SH-SY5Y (cell line): ENCODE data around the gene RAD51.

Experiments used
- GATA2 ChIP-seq: IDR thresholded peaks from 2 replicates; pipeline ENCODE4 v1.6.1; 2011; ENCODE audit warnings: mild to moderate bottlenecking, low read depth, low read length
- GATA3 ChIP-seq: IDR thresholded peaks from 2 replicates; pipeline ENCODE4 v1.6.1; 2011; ENCODE audit warnings: low read depth, mild to moderate bottlenecking, low read length, moderate library complexity

Gene RAD51

DNA sequence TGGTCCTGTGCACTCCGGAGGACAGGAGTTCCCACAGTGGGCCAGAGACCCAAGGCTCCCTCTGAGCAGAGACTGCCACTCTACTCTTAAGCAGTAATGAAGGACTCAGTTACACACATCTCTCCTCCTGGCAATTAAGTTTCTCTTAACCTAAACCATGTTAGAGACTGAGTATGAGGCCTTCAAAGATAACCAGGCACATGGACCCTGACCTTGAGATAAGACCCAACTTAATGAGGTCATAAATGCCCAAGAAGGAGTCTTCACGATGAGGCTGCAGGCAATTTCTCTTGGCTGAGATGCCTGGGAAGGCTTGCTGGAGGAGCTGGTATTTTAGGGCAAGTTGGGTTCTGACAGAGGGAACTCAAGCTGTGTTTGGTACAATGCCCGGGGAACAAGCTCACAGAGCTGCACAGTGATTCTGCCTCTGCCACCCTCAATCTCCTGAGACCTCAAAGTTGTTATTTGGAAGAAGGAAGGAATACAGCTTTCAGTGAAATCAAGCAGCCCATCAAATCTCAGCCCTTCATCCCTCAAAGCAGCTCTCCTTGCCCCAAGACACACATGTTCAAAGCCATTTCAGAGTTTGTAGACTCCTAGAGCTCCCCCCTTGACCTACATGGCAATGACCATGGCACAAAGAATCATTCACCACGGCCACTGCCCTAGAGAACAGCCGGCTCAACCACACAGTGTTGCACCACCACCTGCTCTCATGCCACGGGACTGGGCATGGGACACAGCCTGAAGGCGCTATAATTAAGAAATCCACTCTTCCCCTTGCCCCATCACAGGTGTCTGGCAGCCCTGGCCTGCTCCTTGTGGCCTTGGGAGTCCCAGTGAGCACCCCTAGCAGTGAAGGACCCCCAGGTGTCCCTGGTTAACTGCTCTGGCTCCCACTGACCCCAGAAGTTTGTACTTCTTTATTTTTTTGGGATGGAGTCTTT, 53.0 kb downstream of the RAD51 start:
- TF ChIP-seq GATA3 = no peak
- TF ChIP-seq GATA2 = no peak

DNA sequence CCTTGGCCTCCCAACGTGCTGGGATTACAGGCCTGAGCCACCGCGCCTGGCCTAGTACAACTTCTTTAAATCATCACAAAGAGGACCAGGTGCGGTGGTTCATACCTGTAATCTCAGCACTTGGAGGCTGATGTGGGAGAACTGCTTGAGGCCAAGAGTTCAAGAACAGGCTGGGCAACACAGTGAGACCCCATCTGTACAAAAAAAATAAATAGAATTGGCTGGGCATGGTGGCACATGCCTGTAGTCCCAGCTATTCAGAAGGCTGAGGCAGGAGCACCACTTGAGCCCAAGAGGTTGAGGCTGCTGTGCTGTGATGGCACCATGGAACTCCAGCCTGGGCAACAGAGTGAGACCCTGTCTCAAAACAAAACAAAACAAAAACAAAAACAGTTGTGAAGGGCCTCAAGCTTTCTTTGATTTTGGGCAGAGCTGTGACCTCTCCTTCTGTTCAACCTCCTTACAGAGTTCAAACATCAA, 54.2 kb downstream of the RAD51 start:
- TF ChIP-seq GATA2 (no peak), GATA3 (no peak)

DNA sequence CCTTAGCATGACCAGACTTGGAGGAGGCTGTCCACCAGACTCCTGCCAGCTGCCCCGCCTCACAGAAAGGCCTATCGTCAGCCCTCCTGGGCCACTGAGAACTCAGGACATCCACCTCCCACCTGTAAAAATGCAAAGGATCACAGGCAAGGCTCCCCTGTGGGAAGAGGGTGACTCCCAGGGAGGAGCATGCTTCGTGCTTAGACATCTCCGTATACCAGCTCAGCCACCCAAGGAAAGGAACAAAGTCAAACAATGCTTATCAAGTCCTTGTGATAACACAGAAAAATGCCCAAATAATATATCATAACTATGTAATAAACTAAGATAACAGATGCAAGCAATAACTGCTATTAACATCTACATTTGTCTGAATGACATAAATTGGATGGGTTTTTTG, 55.9 kb downstream of the RAD51 start:
- TF ChIP-seq GATA3 (no peak), GATA2 (no peak)

DNA sequence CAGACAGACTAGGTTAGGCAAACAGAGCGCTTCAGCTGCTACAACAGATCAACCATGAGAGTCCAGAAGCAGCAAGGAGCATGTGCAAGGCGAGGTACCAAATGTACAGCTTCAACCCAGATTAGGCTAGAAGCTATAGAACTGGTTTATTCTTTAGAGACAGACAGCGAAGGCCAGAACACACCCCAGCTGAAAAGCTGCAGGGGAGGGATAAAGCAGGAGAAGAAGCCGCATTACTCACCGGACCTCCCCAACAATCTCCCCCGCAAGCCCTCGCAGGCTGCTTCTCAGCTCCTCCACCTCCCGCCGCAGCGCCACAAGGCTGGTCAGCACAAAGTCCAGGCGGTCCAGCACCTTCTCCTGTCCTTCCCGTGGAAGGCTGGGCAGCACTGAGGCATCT, 56.8 kb downstream of the RAD51 start:
- no peak for TF ChIP-seq GATA2
- no peak for TF ChIP-seq GATA3

DNA sequence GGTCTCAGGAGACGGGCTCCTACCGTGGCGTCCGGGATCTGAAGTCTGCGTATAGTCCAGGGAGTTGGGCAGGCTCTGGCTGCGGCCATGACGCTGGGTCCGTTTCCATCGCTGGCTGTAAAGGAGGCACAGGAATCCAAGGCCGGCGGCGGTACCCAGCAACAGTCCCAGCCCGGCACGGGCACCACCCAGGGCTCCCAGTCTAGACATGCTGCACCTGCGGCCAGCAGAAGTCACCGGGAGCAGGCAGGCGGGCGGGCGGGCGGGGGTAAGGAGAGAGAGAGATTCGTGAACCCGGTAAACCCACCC, 59.6 kb downstream of the RAD51 start:
- TF ChIP-seq GATA2 = no peak
- TF ChIP-seq GATA3 = no peak

DNA sequence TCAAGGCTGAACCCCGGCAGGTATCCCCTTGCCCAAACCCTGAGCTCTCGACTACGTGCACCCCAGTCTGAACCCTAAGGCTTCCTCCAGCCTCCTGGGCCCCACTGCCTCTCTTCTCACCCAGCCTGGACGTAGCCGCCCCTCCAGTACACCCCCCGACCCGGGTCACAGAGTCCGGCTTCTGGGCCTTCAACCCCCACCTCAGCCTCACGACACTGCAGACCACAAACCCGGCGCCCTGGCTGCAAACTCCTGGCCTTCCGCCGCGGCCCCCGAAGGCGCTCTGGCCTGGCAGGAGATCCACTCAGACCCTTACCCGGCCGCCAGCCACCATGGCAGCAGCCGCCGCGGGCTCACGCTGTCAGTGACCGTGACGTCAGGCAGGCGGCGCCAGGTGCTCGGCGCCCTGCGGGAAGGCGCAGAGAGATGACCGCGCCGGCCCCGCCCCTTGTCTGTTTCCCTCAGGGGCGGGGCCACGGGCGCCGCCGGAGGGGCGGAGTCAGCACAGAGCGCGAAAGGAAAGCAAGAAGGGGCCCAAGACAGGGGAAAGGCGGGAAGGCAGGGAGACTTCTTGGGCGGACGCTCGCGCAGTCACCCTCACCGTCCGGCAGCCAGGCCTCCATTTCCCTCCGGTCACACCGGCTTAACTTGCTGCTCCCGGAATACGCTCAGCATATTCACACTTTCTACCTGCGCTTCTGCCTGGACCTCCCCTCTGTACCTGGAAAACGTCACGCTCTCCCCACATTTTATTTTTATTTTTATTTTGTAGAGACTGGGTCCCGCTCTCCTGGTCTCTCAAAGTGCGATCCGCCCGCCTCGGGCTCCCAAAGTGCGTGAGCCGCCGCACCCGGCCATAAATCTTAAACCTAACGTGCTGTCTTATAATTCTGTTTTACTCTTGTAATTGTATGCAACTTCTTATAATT, 60.2 kb downstream of the RAD51 start, which contains the start of gene RMDN3:
Gene RMDN3, minus strand, starts transcription at position 372 of the 929 bp plus-strand sequence. CDS start 471 bp downstream, outside the sequence.
- no peak for TF ChIP-seq GATA3
- no peak for TF ChIP-seq GATA2

DNA sequence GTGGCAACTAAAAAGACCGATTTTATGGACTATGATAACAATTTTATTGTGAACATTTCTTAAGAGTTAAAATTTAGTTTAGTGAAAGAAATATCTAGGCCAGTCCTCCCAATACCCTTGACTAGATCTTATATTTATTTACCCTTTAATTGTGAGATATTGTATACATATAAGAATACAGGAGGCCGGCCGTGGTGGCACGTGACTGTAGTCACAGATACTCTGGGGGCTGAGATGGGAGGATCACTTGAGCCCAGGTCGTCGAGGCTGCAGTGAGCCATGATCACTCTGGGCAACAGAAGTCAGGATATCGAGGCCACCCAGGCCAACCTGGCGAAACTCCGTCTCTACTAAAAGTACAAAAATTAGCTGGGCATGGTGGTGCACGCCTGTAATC, 60.8 kb downstream of the RAD51 start:
- no peak for TF ChIP-seq GATA2
- TF ChIP-seq GATA3 = no peak

DNA sequence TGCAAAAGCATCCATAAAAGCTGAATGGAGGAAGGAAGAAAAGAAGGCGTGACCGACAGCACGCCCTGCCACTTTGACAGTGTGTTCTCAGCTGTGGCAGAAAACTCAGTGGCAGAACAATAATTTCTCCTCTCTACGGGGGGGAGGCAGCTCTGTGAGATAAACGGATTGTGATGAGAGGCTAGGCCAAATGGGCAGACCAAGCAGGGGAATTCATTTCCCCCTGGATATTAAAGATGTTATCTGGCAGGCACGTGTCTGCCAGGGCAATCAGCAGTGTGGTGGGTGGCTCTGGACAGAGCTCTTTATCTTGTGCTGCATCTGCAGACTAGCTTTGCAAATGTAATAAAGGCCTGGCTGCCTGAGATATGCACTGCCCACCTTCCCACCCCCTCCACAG, 62.0 kb downstream of the RAD51 start:
- TF ChIP-seq GATA2 = peak; percentile 100
- TF ChIP-seq GATA3 = peak; percentile 97

DNA sequence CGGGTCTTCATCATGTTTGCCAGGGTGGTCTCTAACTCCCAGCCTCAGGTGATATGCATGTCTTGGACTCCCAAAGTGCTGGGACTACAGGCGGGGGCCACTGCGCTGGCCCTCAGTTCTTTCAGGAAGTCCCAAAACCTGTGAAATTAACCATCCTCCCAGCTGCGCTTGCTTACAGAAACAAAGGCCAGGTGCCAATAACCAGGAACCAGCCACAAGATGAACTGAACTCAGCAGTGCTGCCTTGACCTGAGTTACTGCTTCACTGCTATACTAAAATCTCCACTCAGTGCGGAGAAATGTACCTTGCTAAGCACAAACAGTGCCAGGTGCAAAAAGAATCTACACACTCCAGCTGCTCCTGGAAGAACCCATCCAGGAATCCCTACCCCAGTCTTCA, 65.0 kb downstream of the RAD51 start:
- no peak for TF ChIP-seq GATA2
- TF ChIP-seq GATA3 = no peak

DNA sequence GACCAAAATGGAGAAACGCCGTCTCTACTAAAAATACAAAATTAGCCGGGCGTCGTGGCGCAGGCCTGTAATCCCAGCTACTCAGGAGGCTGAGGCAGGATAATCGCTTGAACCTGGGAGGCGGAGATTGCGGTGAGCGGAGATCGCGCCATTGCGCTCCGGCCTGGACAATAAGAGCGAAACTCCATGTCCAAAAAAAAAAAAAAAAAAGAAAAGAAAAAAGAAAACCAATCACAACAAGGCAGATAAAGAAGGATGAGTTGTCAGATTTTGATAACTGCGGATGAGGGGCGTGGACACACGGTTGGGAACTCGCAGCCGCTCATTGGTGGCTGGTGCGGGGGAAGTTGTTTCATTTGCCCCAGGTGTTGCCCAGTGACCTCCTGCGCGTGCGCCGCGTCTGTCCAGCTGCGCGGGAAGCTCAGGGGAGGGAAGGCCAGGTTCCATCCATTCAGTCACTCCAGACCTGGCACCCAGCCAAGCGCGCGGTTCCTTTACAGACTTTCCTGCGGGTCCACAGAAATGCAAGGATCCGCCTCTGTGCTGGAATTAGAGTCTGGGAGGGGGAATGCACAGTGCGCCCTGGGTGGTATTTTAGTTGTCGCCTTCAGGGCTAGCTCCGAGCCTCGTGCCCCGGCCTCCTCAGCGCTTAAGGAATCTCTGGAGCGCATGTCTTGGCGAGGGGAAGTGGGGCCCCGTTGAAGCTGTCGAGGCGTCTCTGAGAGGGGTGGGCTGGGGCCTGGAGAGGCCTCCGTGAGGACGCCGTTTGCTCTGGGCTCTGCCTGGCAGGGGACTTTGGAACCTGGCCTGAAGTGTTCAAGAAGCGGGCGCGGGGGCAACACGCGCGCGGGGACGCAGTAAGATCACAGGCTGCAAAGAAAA, 68.2 kb downstream of the RAD51 start:
- no peak for TF ChIP-seq GATA3
- TF ChIP-seq GATA2 = no peak

DNA sequence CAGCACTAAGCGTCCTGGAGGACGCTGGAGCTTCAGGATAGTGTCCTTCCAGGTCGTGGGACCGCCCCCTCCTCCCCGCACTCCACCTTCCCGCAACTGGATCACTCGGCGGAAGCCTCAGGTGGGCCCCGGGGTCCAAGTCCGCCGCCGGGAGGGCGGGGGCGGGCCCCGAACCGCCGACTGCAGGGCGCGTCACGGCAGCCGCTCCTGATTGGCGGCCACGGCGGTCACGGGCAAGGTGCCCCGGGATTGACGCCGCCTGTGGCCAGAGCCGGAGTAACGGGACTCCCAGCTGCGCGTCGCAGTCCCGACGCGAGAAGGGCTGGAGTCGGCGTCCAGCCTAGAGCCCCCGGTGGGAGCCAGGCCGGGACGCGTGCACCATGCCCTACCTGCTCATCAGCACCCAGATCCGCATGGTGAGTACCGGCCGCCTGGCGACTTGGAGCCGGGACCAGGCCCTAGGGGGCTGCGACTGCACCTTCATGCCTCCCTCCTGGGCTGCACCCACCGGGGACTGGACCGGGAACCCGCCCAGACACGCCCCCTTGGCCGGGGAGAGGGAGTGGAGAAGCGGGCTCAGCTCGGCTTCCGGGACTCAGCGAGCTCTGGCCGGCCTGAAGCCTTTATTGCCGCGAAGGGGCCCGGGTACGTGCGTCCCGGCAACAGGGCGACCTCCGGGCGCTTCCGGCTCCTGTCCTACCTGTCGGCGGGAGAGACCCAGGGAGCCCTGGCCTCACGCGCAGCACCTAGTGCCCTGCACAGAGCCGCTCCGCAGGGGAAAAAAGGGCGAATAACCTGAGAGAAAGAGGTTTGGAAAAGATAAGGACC, 69.0 kb downstream of the RAD51 start, which contains the start of gene GCHFR:
Gene GCHFR, plus strand, starts transcription at position 268 of the 828 bp plus-strand sequence. Its CDS starts 113 bp downstream, at position 381.
- no peak for TF ChIP-seq GATA3
- no peak for TF ChIP-seq GATA2

DNA sequence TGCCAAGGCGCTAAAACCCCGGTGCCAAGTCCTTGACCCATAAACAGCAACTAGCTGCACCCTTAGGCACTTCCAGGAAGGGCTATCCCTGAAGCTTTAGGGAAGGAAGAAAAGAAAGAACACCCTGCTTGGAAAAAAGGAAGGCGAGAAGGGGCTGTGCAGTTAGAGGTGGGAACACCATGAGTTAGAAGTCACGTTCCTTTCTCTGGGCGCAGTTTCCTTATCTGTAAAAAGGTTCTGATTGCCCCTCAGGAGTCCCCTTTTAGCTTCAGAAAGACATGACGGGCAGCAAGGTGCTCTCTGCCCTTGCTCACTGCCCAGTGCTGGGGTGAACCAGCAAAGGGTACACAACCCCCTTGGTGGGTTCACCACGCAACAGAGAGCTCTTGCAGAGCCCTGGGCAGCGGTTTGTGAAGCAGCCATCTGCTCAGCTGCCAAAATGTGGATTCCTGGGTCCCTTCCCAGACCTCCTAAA, 69.7 kb downstream of the RAD51 start:
- no peak for TF ChIP-seq GATA3
- TF ChIP-seq GATA2 = no peak

DNA sequence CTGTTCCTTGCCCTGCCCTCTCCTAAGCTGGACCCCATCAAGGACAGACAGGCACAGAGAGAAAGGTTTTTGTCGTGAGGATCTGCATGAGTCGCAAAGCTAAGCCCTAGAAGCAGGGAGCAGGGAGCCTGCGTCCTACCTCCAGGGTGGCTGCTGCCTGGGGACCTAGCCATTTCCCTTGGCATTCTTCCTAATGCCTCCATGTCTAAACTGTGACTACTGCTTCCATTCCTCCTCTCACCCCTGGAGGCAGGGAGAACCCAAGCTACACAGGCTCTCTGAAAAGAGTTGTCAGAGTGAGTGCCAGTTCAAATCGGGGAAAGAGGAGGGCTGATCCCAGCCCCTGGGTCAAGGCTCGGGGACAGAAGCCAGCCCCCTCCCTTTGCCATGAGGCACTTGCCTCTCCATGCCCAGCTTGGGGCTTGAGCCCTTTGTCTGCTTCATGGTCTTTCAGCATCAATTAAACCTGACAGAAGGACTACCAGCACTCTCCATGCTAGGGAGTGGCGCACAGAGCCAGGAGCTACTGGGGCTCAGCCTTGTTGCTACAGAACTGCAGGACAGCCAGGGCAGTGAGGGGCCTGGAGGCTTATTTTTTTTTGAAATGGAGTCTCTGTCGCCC, 71.3 kb downstream of the RAD51 start:
- TF ChIP-seq GATA2 (no peak), GATA3 (no peak)
